ENCODE results near the gene DNAJC10. TPM values are rescaled to one million over a fixed set of nuclear protein-coding genes. Genes with fewer than 3 reads are reported as not detected.

The DNAJC10 gene
- total and polyA plus RNA-seq, 9 donors: 23.4 to 103 (median 65.7) TPM

DNA sequence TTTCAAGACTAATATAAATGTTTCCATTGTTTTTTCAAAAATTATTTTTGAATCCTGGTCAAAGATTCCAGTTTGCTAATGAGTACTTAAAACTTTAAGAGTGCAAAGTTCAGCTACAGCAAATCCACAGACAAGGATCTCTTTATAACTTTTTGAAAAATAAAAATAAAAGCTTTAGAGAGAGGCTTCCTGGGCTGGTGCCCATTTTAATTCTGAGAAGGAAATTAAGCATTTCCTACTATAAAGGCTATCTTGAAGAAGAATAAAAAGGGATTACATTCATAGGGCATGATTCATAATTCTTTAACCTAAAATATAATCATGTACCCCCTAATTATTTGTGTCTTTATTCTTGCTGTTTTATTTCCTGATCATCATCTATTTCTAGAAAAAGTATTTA lies 38.2 kb downstream of the DNAJC10 start:
- DNase-seq: no peak
- Histone ChIP-seq H3K27ac (no peak overlapping the region), H3K27me3 (no peaks in the 10 kb centered on the region), H3K9me3 (no peaks in the 10 kb centered on the region), H3K36me3 (no peaks in the 10 kb centered on the region), H3K4me1 (ENCODE audit: insufficient read depth) (no peaks in the 10 kb centered on the region), H3K4me3 (no peak overlapping the region)
- intact Hi-C loops (cut with DNase I): no loop called here
- TF ChIP-seq EP300 (IDR thresholded peaks at IDR 0.05) (no peak), POLR2A (IDR thresholded peaks at IDR 0.05) (no peak)
- TF ChIP-seq, protein P1, sequence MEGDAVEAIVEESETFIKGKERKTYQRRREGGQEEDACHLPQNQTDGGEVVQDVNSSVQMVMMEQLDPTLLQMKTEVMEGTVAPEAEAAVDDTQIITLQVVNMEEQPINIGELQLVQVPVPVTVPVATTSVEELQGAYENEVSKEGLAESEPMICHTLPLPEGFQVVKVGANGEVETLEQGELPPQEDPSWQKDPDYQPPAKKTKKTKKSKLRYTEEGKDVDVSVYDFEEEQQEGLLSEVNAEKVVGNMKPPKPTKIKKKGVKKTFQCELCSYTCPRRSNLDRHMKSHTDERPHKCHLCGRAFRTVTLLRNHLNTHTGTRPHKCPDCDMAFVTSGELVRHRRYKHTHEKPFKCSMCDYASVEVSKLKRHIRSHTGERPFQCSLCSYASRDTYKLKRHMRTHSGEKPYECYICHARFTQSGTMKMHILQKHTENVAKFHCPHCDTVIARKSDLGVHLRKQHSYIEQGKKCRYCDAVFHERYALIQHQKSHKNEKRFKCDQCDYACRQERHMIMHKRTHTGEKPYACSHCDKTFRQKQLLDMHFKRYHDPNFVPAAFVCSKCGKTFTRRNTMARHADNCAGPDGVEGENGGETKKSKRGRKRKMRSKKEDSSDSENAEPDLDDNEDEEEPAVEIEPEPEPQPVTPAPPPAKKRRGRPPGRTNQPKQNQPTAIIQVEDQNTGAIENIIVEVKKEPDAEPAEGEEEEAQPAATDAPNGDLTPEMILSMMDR (IDR thresholded peaks at IDR 0.05): no peak

DNA sequence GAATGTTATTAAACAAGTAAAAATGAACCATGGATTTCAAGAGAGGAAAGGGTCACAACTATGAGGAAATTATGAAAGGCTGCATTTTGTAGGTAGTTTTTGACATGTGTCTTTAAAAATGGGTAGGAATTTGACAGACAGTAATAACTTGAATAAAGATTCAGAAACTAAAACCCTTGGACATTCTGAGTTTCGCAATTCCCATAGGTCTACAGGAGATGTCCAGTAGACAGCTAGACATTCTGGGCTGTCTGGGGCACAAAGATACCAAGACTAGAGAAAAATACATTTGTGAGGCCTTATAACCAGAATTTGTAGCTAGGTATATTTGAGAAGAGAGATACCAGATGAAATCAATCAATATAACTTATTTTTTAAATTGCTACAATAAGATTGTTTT lies 42.3 kb downstream of the DNAJC10 start:
- Histone ChIP-seq H3K4me3 (no peak overlapping the region), H3K27ac (no peak overlapping the region), H3K27me3 (no peaks in the 10 kb centered on the region), H3K36me3 (no peaks in the 10 kb centered on the region), H3K9me3 (no peaks in the 10 kb centered on the region), H3K4me1 (ENCODE audit: insufficient read depth) (peaks cover 4% of the 10 kb centered on the region)
- intact Hi-C loops (cut with DNase I): no loop called here
- TF ChIP-seq, protein P1 (IDR thresholded peaks at IDR 0.05): no peak
- TF ChIP-seq EP300 (IDR thresholded peaks at IDR 0.05) (no peak), POLR2A (IDR thresholded peaks at IDR 0.05) (no peak)
- 92 to 100% (median 98%) methylated on average over 1 of the region's 1 CpG for WGBS, 3 donors
- no peak for DNase-seq

DNA sequence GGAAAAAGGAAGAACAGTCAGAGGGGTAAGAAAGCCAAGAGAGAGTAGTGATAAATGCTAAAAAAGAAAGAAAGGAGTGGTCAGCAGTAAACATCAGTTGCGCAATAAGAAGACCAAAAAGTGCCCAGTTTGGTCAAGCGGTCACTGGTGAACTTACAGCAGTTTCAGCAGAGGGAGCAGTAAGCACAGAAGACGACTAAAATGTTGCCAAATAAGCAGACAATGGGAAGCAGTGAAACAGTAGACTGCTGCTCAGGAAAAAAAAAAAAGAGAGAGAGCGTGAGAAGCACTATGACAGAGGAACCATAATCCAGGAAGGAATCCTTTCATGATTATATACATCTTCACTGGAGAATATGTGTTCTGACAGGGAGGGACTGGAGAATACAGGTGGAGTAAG lies 45.8 kb downstream of the DNAJC10 start:
- H3K36me3 ChIP-seq: no peaks in the 10 kb centered on the region
- no peaks in the 10 kb centered on the region for H3K9me3 ChIP-seq
- H3K4me1 ChIP-seq (ENCODE audit: insufficient read depth): peaks cover 4% of the 10 kb centered on the region
- H3K27me3 ChIP-seq: no peaks in the 10 kb centered on the region
- TF ChIP-seq, protein P1 (IDR thresholded peaks at IDR 0.05): peak in 1 of 3 donors; percentile 30
- TF ChIP-seq EP300 (IDR thresholded peaks at IDR 0.05): no peak
- TF ChIP-seq POLR2A (IDR thresholded peaks at IDR 0.05): no peak
- no peak overlapping the region for H3K4me3 ChIP-seq
- intact Hi-C loops (cut with DNase I): loop anchor here in 1 of 4 donors (10.0 kb wide), 1 partner anchor 213 kb away; no protein-coding TSS in a partner anchor
- peak overlapping the region in 1 of 2 donors; percentile 32 for H3K27ac ChIP-seq
- WGBS, 3 donors: 50 to 52% (median 50%) methylated on average over 4 of the region's 4 CpGs
- DNase-seq: peak in 2 of 5 donors; percentile 25 to 55

DNA sequence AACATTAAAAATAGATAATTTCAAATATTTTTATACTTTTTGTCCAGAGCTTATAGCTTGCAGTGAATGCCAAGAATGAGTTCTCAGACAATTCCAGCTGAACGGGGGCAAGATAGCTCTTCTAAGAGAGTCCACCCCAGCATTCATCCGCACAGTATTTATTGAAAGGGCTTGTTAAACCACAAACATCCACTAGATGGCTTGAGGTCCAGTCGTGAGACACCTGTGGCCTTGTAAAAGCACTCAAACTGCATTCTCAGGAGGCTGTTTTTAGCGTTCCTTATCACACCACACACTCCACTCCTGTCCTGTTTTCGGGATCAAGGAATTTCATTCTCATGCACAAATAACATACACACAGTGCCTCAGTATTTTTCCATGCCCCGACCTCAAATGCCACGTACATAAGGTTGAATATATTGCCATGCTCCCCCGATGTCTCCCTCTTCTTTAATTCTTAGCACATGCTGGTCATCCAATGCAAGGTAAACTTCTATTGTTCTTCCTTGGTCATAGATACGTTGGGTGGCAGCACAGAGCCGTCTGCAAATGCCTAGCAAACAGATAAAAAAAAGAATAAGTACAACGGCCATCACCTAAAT lies 47.4 kb downstream of the DNAJC10 start:
- peak overlapping the region in 1 of 2 donors; percentile 32 for H3K27ac ChIP-seq
- intact Hi-C loops (cut with DNase I): loop anchor here in 1 of 4 donors (10.0 kb wide), 1 partner anchor 211 kb away; no protein-coding TSS in a partner anchor
- TF ChIP-seq, protein P1 (IDR thresholded peaks at IDR 0.05): peak in 2 of 3 donors; percentile 46 to 53
- TF ChIP-seq EP300 (IDR thresholded peaks at IDR 0.05) (no peak), POLR2A (IDR thresholded peaks at IDR 0.05) (no peak)
- H3K4me1 ChIP-seq (ENCODE audit: insufficient read depth): peaks cover 4% of the 10 kb centered on the region
- WGBS, 3 donors: 31 to 42% (median 37%) methylated on average over 11 of the region's 11 CpGs
- no peaks in the 10 kb centered on the region for H3K27me3 ChIP-seq
- peak in 2 of 5 donors; percentile 14 to 23 for DNase-seq
- no peaks in the 10 kb centered on the region for H3K36me3 ChIP-seq
- H3K4me3 ChIP-seq: no peak overlapping the region
- H3K9me3 ChIP-seq: no peaks in the 10 kb centered on the region

Measured in ovary (tissue), 9 donors.